Measurements from ENCODE around the gene INPP5K. TPM values are rescaled to one million over a fixed set of nuclear protein-coding genes. Genes with fewer than 3 reads are reported as not detected.

INPP5K gene
- total RNA-seq, 4 donors from 2014 or later, result 102 to 196 (median 114) TPM

GRCh38 chr17:1515640-1516387 is 598 bp downstream of the INPP5K start:
- in situ Hi-C loops (cut with MboI; ENCODE audit: low sequenced_read_pairs in 4 of 4), result loop anchor here (5.0 to 25.0 kb wide), 7 partner anchors 61 to 254 kb away; partner anchors contain the start of genes BHLHA9 (in 3 of the 4), TRARG1 (in 2 of the 4) and CRK (in 1 of the 4)
- peak overlapping the region; percentile 81 to 95 (median 90) for H3K4me3 ChIP-seq
- no peaks in the 10 kb centered on the region for H3K27me3 ChIP-seq
- peaks cover 0 to 13% of the 10 kb centered on the region in 2 donors for H3K36me3 ChIP-seq
- peak; percentile 59 to 63 for ATAC-seq
- intact Hi-C loops (cut with DNase I; ENCODE audit: low total_unique reads), result loop anchor here (1.0 to 5.0 kb wide), 5 partner anchors 21 to 249 kb away; partner anchors contain the start of gene PITPNA
- peak; percentile 51 to 58 for DNase-seq
- H3K4me1 ChIP-seq, result peaks cover 52 to 55% of the 10 kb centered on the region in 2 donors
- TF ChIP-seq CTCF (IDR thresholded peaks at IDR 0.05 in 4 of 5, conservative IDR thresholded peaks at IDR 0.05 in 1 of 5), result peak; percentile 36 to 69 (median 67)
- no peak for TF ChIP-seq POLR2A (IDR thresholded peaks at IDR 0.05)
- no peaks in the 10 kb centered on the region for H3K9me3 ChIP-seq
- H3K27ac ChIP-seq, result peak overlapping the region; percentile 91 to 99 (median 98)

- no peak overlapping the region for H3K4me3 ChIP-seq
- no peaks in the 10 kb centered on the region for H3K9me3 ChIP-seq
- intact Hi-C loops (cut with DNase I; ENCODE audit: low total_unique reads) (no loop called here), in situ Hi-C loops (cut with MboI; ENCODE audit: low sequenced_read_pairs in 4 of 4) (loop anchor here (10.0 to 25.0 kb wide), 5 partner anchors 58 to 250 kb away; partner anchors contain the start of genes BHLHA9 (in 3 of the 4), TRARG1 (in 2 of the 4) and CRK (in 1 of the 4))
- peaks cover 0 to 39% of the 10 kb centered on the region in 2 donors for H3K36me3 ChIP-seq
- peaks cover 47 to 48% of the 10 kb centered on the region in 2 donors for H3K4me1 ChIP-seq
- no peak for ATAC-seq
- TF ChIP-seq CTCF (IDR thresholded peaks at IDR 0.05 in 4 of 5, conservative IDR thresholded peaks at IDR 0.05 in 1 of 5), result no peak
- no peak for TF ChIP-seq POLR2A (IDR thresholded peaks at IDR 0.05)
- no peak for DNase-seq
- H3K27ac ChIP-seq, result peak overlapping the region; percentile 71 to 79 (median 72)
- no peaks in the 10 kb centered on the region for H3K27me3 ChIP-seq
Observed at GRCh38 chr17:1512351-1512750, 4.1 kb downstream of the INPP5K start.

GRCh38 chr17:1511756-1512321 is 4.6 kb downstream of the INPP5K start:
- in situ Hi-C loops (cut with MboI; ENCODE audit: low sequenced_read_pairs in 4 of 4) (loop anchor here (10.0 to 25.0 kb wide), 5 partner anchors 57 to 250 kb away; partner anchors contain the start of genes BHLHA9 (in 3 of the 4), TRARG1 (in 2 of the 4) and CRK (in 1 of the 4)), intact Hi-C loops (cut with DNase I; ENCODE audit: low total_unique reads) (no loop called here)
- no peak for DNase-seq
- no peak for TF ChIP-seq POLR2A (IDR thresholded peaks at IDR 0.05)
- TF ChIP-seq CTCF (IDR thresholded peaks at IDR 0.05 in 4 of 5, conservative IDR thresholded peaks at IDR 0.05 in 1 of 5), result no peak
- no peaks in the 10 kb centered on the region for H3K9me3 ChIP-seq
- no peaks in the 10 kb centered on the region for H3K27me3 ChIP-seq
- no peak for ATAC-seq
- peak overlapping the region; percentile 71 to 79 (median 72) for H3K27ac ChIP-seq
- peaks cover 0 to 43% of the 10 kb centered on the region in 2 donors for H3K36me3 ChIP-seq
- H3K4me3 ChIP-seq, result no peak overlapping the region
- peaks cover 45 to 47% of the 10 kb centered on the region in 2 donors for H3K4me1 ChIP-seq

GRCh38 chr17:1511290-1511689 is 5.1 kb downstream of the INPP5K start:
- intact Hi-C loops (cut with DNase I; ENCODE audit: low total_unique reads) (no loop called here), in situ Hi-C loops (cut with MboI; ENCODE audit: low sequenced_read_pairs in 4 of 4) (loop anchor here (10.0 to 25.0 kb wide), 5 partner anchors 56 to 249 kb away; partner anchors contain the start of genes BHLHA9 (in 3 of the 4), TRARG1 (in 2 of the 4) and CRK (in 1 of the 4))
- Histone ChIP-seq H3K9me3 (no peaks in the 10 kb centered on the region), H3K27ac (peak overlapping the region; percentile 71 to 79 (median 72)), H3K4me3 (no peak overlapping the region), H3K27me3 (no peaks in the 10 kb centered on the region), H3K36me3 (peaks cover 0 to 48% of the 10 kb centered on the region in 2 donors), H3K4me1 (peaks cover 45 to 47% of the 10 kb centered on the region in 2 donors)
- no peak for TF ChIP-seq CTCF (IDR thresholded peaks at IDR 0.05 in 4 of 5, conservative IDR thresholded peaks at IDR 0.05 in 1 of 5)
- no peak for TF ChIP-seq POLR2A (IDR thresholded peaks at IDR 0.05)
- ATAC-seq (peak; percentile 14 to 35), DNase-seq (peak in 1 of 2 donors; percentile 44)
